ENCODE results near the gene PTPRD.

PTPRD gene

DNA sequence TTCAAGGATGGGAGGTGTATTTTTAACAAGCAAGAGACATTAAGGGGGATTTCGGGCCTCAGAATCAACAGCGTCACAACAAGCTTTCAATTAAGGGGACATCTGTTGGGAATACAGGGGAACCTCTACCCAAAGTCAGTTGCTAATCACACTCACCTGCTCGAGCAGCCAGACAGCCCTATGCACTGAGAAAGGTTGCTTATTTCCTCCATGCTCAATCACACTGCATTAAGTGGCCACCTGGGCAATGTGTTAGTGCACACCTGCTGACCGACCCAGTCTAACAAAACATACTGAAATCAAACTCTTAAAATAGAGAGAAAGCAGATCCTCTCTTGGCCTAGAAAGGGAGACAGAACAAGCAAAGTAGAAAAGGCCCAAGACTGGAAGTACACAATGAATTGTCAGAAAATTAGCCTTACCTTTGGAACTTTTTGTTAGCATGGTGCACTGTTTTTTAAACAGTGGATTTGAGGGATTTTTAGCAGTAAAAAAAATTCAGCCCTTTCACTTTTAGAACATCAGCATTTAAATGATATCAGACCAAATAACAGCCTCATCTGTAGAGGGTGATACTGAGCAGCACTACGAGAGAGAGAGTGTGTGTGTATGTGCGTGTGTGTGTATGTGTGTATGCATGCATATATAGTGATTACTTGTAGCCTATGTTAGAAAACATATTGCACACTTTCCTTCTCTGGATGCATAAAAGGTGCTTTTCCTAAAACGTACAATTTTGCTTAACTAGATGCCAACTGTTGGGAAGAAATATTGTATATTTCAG lies 1694.7 kb downstream of the PTPRD start:
- Histone ChIP-seq H3K27ac (ENCODE audit: low read depth, low read length) (no peak overlapping the region), H4K20me1 (ENCODE audit: low read depth, low read length) (no peaks in the 10 kb centered on the region)

GRCh38 chr9:8916771-8917170 lies 1696.0 kb downstream of the PTPRD start:
- no peak overlapping the region for H3K4me3 ChIP-seq (ENCODE audit: insufficient read depth, low read length, poor library complexity, severe bottlenecking)
- no peak overlapping the region for H2AFZ ChIP-seq (ENCODE audit: low read depth, low read length, severe bottlenecking)
- no peaks in the 10 kb centered on the region for H3K9me3 ChIP-seq (ENCODE audit: insufficient read depth, low read length)
- no peaks in the 10 kb centered on the region for H3K27me3 ChIP-seq (ENCODE audit: low read length)
- no peak overlapping the region for H3K4me2 ChIP-seq (ENCODE audit: low read depth, low read length, poor library complexity, severe bottlenecking)
- no peak overlapping the region for H3K9ac ChIP-seq (ENCODE audit: low read length)
- H4K20me1 ChIP-seq (ENCODE audit: low read depth, low read length): no peaks in the 10 kb centered on the region
- H3K27ac ChIP-seq (ENCODE audit: low read depth, low read length): no peak overlapping the region
- TF ChIP-seq EZH2phosphoT487 (conservative IDR thresholded peaks at IDR 0.05; ENCODE audit: low read length): no peak
- TF ChIP-seq, protein P1, sequence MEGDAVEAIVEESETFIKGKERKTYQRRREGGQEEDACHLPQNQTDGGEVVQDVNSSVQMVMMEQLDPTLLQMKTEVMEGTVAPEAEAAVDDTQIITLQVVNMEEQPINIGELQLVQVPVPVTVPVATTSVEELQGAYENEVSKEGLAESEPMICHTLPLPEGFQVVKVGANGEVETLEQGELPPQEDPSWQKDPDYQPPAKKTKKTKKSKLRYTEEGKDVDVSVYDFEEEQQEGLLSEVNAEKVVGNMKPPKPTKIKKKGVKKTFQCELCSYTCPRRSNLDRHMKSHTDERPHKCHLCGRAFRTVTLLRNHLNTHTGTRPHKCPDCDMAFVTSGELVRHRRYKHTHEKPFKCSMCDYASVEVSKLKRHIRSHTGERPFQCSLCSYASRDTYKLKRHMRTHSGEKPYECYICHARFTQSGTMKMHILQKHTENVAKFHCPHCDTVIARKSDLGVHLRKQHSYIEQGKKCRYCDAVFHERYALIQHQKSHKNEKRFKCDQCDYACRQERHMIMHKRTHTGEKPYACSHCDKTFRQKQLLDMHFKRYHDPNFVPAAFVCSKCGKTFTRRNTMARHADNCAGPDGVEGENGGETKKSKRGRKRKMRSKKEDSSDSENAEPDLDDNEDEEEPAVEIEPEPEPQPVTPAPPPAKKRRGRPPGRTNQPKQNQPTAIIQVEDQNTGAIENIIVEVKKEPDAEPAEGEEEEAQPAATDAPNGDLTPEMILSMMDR (IDR thresholded peaks at IDR 0.05; ENCODE audit: insufficient read depth, low read length, poor library complexity, severe bottlenecking): no peak
- H3K36me3 ChIP-seq (ENCODE audit: low read length): no peaks in the 10 kb centered on the region
- H3K79me2 ChIP-seq (ENCODE audit: insufficient read depth, low read length): no peaks in the 10 kb centered on the region
- no peaks in the 10 kb centered on the region for H3F3A ChIP-seq (ENCODE audit: insufficient read depth)
- no peaks in the 10 kb centered on the region for H3K9me2 ChIP-seq (replicated peaks; ENCODE audit: insufficient read depth, low read length)

More for the DNA sequence above, 1694.7 kb downstream of the PTPRD start:
- Histone ChIP-seq H3K4me2 (ENCODE audit: low read depth, low read length, poor library complexity, severe bottlenecking) (no peak overlapping the region), H3K27me3 (ENCODE audit: low read length) (no peaks in the 10 kb centered on the region), H3K9ac (ENCODE audit: low read length) (no peak overlapping the region), H3K9me3 (ENCODE audit: insufficient read depth, low read length) (no peaks in the 10 kb centered on the region), H3K79me2 (ENCODE audit: insufficient read depth, low read length) (no peaks in the 10 kb centered on the region), H3K4me3 (ENCODE audit: insufficient read depth, low read length, poor library complexity, severe bottlenecking) (no peak overlapping the region), H2AFZ (ENCODE audit: low read depth, low read length, severe bottlenecking) (no peak overlapping the region), H3K36me3 (ENCODE audit: low read length) (no peaks in the 10 kb centered on the region), H3F3A (ENCODE audit: insufficient read depth) (no peaks in the 10 kb centered on the region), H3K9me2 (replicated peaks; ENCODE audit: insufficient read depth, low read length) (no peaks in the 10 kb centered on the region)
- no peak for TF ChIP-seq EZH2phosphoT487 (conservative IDR thresholded peaks at IDR 0.05; ENCODE audit: low read length)
- TF ChIP-seq, protein P1 (IDR thresholded peaks at IDR 0.05; ENCODE audit: insufficient read depth, low read length, poor library complexity, severe bottlenecking): no peak

GRCh38 chr9:8907868-8908267 lies 1704.9 kb downstream of the PTPRD start:
- H3K27ac ChIP-seq (ENCODE audit: low read depth, low read length): no peak overlapping the region
- H3K27me3 ChIP-seq (ENCODE audit: low read length): no peaks in the 10 kb centered on the region
- no peak overlapping the region for H3K4me2 ChIP-seq (ENCODE audit: low read depth, low read length, poor library complexity, severe bottlenecking)
- no peaks in the 10 kb centered on the region for H4K20me1 ChIP-seq (ENCODE audit: low read depth, low read length)
- no peaks in the 10 kb centered on the region for H3F3A ChIP-seq (ENCODE audit: insufficient read depth)
- H3K9me2 ChIP-seq (replicated peaks; ENCODE audit: insufficient read depth, low read length): no peaks in the 10 kb centered on the region
- TF ChIP-seq, protein P1 (IDR thresholded peaks at IDR 0.05; ENCODE audit: insufficient read depth, low read length, poor library complexity, severe bottlenecking): no peak
- TF ChIP-seq EZH2phosphoT487 (conservative IDR thresholded peaks at IDR 0.05; ENCODE audit: low read length): no peak
- no peak overlapping the region for H3K4me3 ChIP-seq (ENCODE audit: insufficient read depth, low read length, poor library complexity, severe bottlenecking)
- H3K79me2 ChIP-seq (ENCODE audit: insufficient read depth, low read length): no peaks in the 10 kb centered on the region
- no peaks in the 10 kb centered on the region for H3K36me3 ChIP-seq (ENCODE audit: low read length)
- no peak overlapping the region for H2AFZ ChIP-seq (ENCODE audit: low read depth, low read length, severe bottlenecking)
- H3K9me3 ChIP-seq (ENCODE audit: insufficient read depth, low read length): no peaks in the 10 kb centered on the region
- H3K9ac ChIP-seq (ENCODE audit: low read length): no peak overlapping the region
